GM12878 (cell line): ENCODE results near the gene PTPRD. TPM values are rescaled to one million over a fixed set of nuclear protein-coding genes. Genes with fewer than 3 reads are reported as not detected.

Experiments
- ATAC-seq: fragments of 200-7000 bp; cut with Tn5 transposase; 3 replicates; pipeline ENCODE4 v1.9.1; 2020; ENCODE audit warnings: mild to moderate bottlenecking, moderate library complexity
- BruUV-seq: library from RNA; stranded (reverse); fragments of 400-500 nt; replicated peaks from 2 replicates; lab custom pipeline; 2021; lab: Mats Ljungman, UMichigan
- CTCF ChIA-PET: fragments of 300-600 bp; sonication (Branson Sonifier 250); formaldehyde crosslinking; extraction: SDS; loops from one replicate; lab custom pipeline; 2021; ENCODE audit warnings: inconsistent platforms; lab: Yijun Ruan, JAX
- POLR2A ChIA-PET: fragments of 350-600 bp; formaldehyde crosslinking; extraction: SDS; loops from one replicate; lab custom pipeline; 2021; ENCODE audit warnings: inconsistent platforms; lab: Charles Lee
- RAD21 ChIA-PET: fragments of 300-600 bp; sonication (Branson Sonifier 250); formaldehyde crosslinking; loops from one replicate; lab custom pipeline; 2023; ENCODE audit warnings: antibody characterized with exemption; ENCODE audit not compliant: unreplicated experiment; lab: Charles Lee
- SMC1A ChIA-PET: fragments of 300-600 bp; sonication (Branson Sonifier 250); formaldehyde crosslinking; loops from one replicate; lab custom pipeline; 2023; ENCODE audit not compliant: unreplicated experiment, uncharacterized antibody; lab: Charles Lee
- DNase-seq: peaks from one replicate; pipeline ENCODE4 v3.0.0-alpha.2; 2011; ENCODE audit warnings: low read depth, low spot score
- FAIRE-seq: peaks from 3 replicates; lab custom pipeline; 2011; peaks lifted over from hg19 to GRCh38; lab: Jason Lieb, UNC
- H2AFZ ChIP-seq: 2 replicates; pipeline ENCODE4 v1.6.0; 2011; ENCODE audit warnings: low read depth, low read length, control low read depth; ENCODE audit not compliant: control insufficient read depth
- H3K27ac ChIP-seq: 2 replicates; pipeline ENCODE4 v1.5.1; 2011; ENCODE audit warnings: control low read depth; ENCODE audit not compliant: control insufficient read depth, insufficient read depth
- H3K27me3 ChIP-seq, 2 experiments: replicated peaks in 1 of 2; 2 replicates each; pipeline versions ENCODE4 v1.6.0 to v1.6.1; 2011; ENCODE audit warnings: low read length in 1 of 2; ENCODE audit not compliant: control insufficient read depth in 2 of 2, insufficient read depth in 2 of 2
- H3K36me3 ChIP-seq, 2 experiments: 2 replicates each; pipeline ENCODE4 v1.5.1; 2011; ENCODE audit warnings: low read length in 1 of 2; ENCODE audit not compliant: control insufficient read depth in 2 of 2, insufficient read depth in 2 of 2
- H3K4me1 ChIP-seq: 2 replicates; pipeline ENCODE4 v1.6.1; 2011; ENCODE audit warnings: mild to moderate bottlenecking, low read length, moderate library complexity, mixed read lengths; ENCODE audit not compliant: control insufficient read depth, insufficient read depth
- H3K4me2 ChIP-seq: 2 replicates; pipeline ENCODE4 v1.6.0; 2011; ENCODE audit warnings: control low read depth; ENCODE audit not compliant: control insufficient read depth, insufficient read depth
- H3K4me3 ChIP-seq: fragments of 200-600 bp; sonication (generic); 2 replicates; pipeline ENCODE4 v1.5.1; 2016
- H3K79me2 ChIP-seq: 2 replicates; pipeline ENCODE4 v1.6.0; 2011; ENCODE audit warnings: low read length; ENCODE audit not compliant: control insufficient read depth, insufficient read depth
- H3K9ac ChIP-seq: 2 replicates; pipeline ENCODE4 v1.8.0; 2011; ENCODE audit warnings: low read length, control low read depth, mixed read lengths; ENCODE audit not compliant: control insufficient read depth, insufficient read depth
- H3K9me3 ChIP-seq: replicated peaks from 3 replicates; pipeline ENCODE4 v1.5.1; 2011; ENCODE audit warnings: mild to moderate bottlenecking, low read length; ENCODE audit not compliant: control insufficient read depth, insufficient read depth
- H4K20me1 ChIP-seq: 2 replicates; pipeline ENCODE4 v1.6.0; 2011; ENCODE audit not compliant: control insufficient read depth, insufficient read depth
- ATF7 ChIP-seq: fragments of 450-650 bp; IDR thresholded peaks from 2 replicates; pipeline ENCODE4 v1.6.1; 2016; ENCODE audit warnings: low read depth, mild to moderate bottlenecking
- CBX5 ChIP-seq: sonication (generic); IDR thresholded peaks from 2 replicates; pipeline ENCODE4 v1.6.1; 2016; ENCODE audit warnings: low read depth, moderate library complexity, mild to moderate bottlenecking, inconsistent platforms
- FOXM1 ChIP-seq: IDR thresholded peaks from 2 replicates; pipeline ENCODE4 v1.6.1; 2012; ENCODE audit warnings: low read depth, mild to moderate bottlenecking, inconsistent platforms, low read length, moderate library complexity
- HCFC1 ChIP-seq: fragments of 150-350 bp; IDR thresholded peaks from 2 replicates; pipeline ENCODE4 v1.6.1; 2014; ENCODE audit warnings: low read length
- HDGF ChIP-seq: fragments of 450-650 bp; IDR thresholded peaks from 2 replicates; pipeline ENCODE4 v1.6.1; 2016; ENCODE audit warnings: antibody characterized with exemption
- KDM1A ChIP-seq: fragments of 200-600 bp; sonication (generic); IDR thresholded peaks from 2 replicates; pipeline ENCODE4 v1.6.1; 2016; ENCODE audit warnings: borderline replicate concordance
- POLR2A ChIP-seq: IDR thresholded peaks from 2 replicates; pipeline ENCODE4 v1.6.1; 2011; ENCODE audit warnings: low read depth, mild to moderate bottlenecking, low read length
- SP1 ChIP-seq: IDR thresholded peaks from one replicate; pipeline ENCODE4 v1.6.1; 2011; ENCODE audit warnings: low read depth, low read length
- WRNIP1 ChIP-seq: IDR thresholded peaks from 2 replicates; pipeline ENCODE4 v1.6.1; 2011; ENCODE audit warnings: low read depth, low read length, improper control_type of control experiment, borderline replicate concordance
- YY1 ChIP-seq: IDR thresholded peaks from 2 replicates; pipeline ENCODE4 v1.6.1; 2011; ENCODE audit warnings: low read depth, mild to moderate bottlenecking, low read length
- ZSCAN29 ChIP-seq: fragments of 450-650 bp; IDR thresholded peaks from 2 replicates; pipeline ENCODE4 v1.6.1; 2017; ENCODE audit warnings: mild to moderate bottlenecking, moderate library complexity
- ZZZ3 ChIP-seq: IDR thresholded peaks from 2 replicates; pipeline ENCODE4 v1.6.1; 2011; ENCODE audit warnings: low read depth; ENCODE audit not compliant: control insufficient read depth, insufficient read length
- WGBS: methylation state at CpG from one replicate; pipeline ENCODE4 v1.1.6; 2016; ENCODE audit warnings: low lambda C conversion rate; ENCODE audit not compliant: insufficient replicate concordance, insufficient coverage; ENCODE audit errors: missing lambda C conversion rate; 5-methylcytosine and 5-hydroxymethylcytosine counted together
- in situ Hi-C: fragments of 300-500 bp; cut with MboI; formaldehyde crosslinking; loops from 9 replicates; pipeline ENCODE4 v1.14.3; 2018; ENCODE audit warnings: mixed read lengths
- intact Hi-C: fragments of 100-400 bp; cut with micrococcal nuclease; formaldehyde crosslinking; loops from one replicate; pipeline ENCODE4 v1.14.2; 2022; ENCODE audit not compliant: unreplicated experiment
- polyA plus RNA-seq, 11 experiments: library from polyadenylated mRNA; depleted of rRNA in 4 of 11; unstranded in 6 of 11; stranded (reverse) in 5 of 11; fragments of >200 nt; fragmentation: Nextera tagmentation in 4 of 11; fragmentation: Illumina TruSeq in 1 of 11; extraction: Ambion mirVana in 4 of 11; extraction: Trizol in 1 of 11; gene quantifications; 1 replicate in 1 of 11; 2 replicates in 10 of 11; pipeline versions ENCODE4 v1.2.1 to v1.2.3, GENCODE V29; 2011 to 2016; ENCODE audit warnings: inconsistent platforms in 2 of 11, missing spikeins in 2 of 11, low read depth in 1 of 11
- total RNA-seq, 4 experiments: library from RNA; depleted of rRNA in 3 of 4; stranded (reverse); fragments of >200 nt in 3 of 4; fragmentation: Illumina TruSeq in 1 of 4; extraction: Trizol in 1 of 4; gene quantifications; 2 replicates each; pipeline versions ENCODE4 v1.2.1 to v1.2.3, GENCODE V29; 2013 to 2021
- TF ChIP-seq, protein P1 (sequence below): fragments of 450-650 bp; IDR thresholded peaks from 2 replicates; pipeline ENCODE4 v1.6.1; 2014; ENCODE audit warnings: mild to moderate bottlenecking
- TF ChIP-seq, protein P2 (sequence below): IDR thresholded peaks from 2 replicates; pipeline ENCODE4 v1.6.1; 2011; ENCODE audit warnings: low read depth, low read length, improper control_type of control experiment, borderline replicate concordance
- TF ChIP-seq, protein P3 (sequence below): fragments of 450-650 bp; IDR thresholded peaks from 2 replicates; pipeline ENCODE4 v1.6.1; 2017; ENCODE audit warnings: antibody characterized with exemption, mild to moderate bottlenecking, moderate library complexity

PTPRD gene
- total and polyA plus RNA-seq, 10 of the 15 experiments (the other 5 are each of a cell fraction or from before 2014, with no cell fraction given) = under 0.01 to 0.05 (median 0.01) TPM; not detected in 7

GRCh38 chr9:9078301-9078700 lies 1534.5 kb downstream of the PTPRD start:
- Histone ChIP-seq H3K9me3 (no peaks in the 10 kb centered on the region), H3K27me3 (no peaks in the 10 kb centered on the region), H3K4me1 (no peaks in the 10 kb centered on the region), H3K27ac (no peak overlapping the region), H3K9ac (no peak overlapping the region), H3K79me2 (no peaks in the 10 kb centered on the region), H4K20me1 (no peaks in the 10 kb centered on the region), H3K36me3 (no peaks in the 10 kb centered on the region), H2AFZ (no peak overlapping the region), H3K4me2 (no peak overlapping the region), H3K4me3 (no peak overlapping the region)
- no peak for FAIRE-seq
- ChIA-PET RAD21 (no interaction called here), POLR2A (no interaction called here), CTCF (no interaction called here), SMC1A (no interaction called here)
- ATAC-seq = no peak
- intact Hi-C loops = no loop called here
- in situ Hi-C loops = no loop called here
- TF ChIP-seq WRNIP1 (no peak), ATF7 (no peak), YY1 (no peak), KDM1A (no peak), HCFC1 (no peak), ZSCAN29 (no peak), POLR2A (no peak), FOXM1 (no peak), SP1 (no peak), HDGF (no peak), ZZZ3 (no peak), CBX5 (no peak)
- TF ChIP-seq, protein P1, sequence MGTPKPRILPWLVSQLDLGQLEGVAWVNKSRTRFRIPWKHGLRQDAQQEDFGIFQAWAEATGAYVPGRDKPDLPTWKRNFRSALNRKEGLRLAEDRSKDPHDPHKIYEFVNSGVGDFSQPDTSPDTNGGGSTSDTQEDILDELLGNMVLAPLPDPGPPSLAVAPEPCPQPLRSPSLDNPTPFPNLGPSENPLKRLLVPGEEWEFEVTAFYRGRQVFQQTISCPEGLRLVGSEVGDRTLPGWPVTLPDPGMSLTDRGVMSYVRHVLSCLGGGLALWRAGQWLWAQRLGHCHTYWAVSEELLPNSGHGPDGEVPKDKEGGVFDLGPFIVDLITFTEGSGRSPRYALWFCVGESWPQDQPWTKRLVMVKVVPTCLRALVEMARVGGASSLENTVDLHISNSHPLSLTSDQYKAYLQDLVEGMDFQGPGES = no peak
- TF ChIP-seq, protein P2, sequence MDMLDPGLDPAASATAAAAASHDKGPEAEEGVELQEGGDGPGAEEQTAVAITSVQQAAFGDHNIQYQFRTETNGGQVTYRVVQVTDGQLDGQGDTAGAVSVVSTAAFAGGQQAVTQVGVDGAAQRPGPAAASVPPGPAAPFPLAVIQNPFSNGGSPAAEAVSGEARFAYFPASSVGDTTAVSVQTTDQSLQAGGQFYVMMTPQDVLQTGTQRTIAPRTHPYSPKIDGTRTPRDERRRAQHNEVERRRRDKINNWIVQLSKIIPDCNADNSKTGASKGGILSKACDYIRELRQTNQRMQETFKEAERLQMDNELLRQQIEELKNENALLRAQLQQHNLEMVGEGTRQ = no peak
- TF ChIP-seq, protein P3, sequence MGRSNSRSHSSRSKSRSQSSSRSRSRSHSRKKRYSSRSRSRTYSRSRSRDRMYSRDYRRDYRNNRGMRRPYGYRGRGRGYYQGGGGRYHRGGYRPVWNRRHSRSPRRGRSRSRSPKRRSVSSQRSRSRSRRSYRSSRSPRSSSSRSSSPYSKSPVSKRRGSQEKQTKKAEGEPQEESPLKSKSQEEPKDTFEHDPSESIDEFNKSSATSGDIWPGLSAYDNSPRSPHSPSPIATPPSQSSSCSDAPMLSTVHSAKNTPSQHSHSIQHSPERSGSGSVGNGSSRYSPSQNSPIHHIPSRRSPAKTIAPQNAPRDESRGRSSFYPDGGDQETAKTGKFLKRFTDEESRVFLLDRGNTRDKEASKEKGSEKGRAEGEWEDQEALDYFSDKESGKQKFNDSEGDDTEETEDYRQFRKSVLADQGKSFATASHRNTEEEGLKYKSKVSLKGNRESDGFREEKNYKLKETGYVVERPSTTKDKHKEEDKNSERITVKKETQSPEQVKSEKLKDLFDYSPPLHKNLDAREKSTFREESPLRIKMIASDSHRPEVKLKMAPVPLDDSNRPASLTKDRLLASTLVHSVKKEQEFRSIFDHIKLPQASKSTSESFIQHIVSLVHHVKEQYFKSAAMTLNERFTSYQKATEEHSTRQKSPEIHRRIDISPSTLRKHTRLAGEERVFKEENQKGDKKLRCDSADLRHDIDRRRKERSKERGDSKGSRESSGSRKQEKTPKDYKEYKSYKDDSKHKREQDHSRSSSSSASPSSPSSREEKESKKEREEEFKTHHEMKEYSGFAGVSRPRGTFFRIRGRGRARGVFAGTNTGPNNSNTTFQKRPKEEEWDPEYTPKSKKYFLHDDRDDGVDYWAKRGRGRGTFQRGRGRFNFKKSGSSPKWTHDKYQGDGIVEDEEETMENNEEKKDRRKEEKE = no peak
- DNase-seq = no peak
- no TSS peak for BruUV-seq
- 0% methylated on average over 1 of the region's 1 CpG for WGBS
